NCI-H526 treated with DMSO at 0.1 percent for 48 hours (cell line): ENCODE results near the gene FCHSD2.
"Not testable (repeated sequence)": the region's sequence is repeated elsewhere in the genome, so short reads cannot be mapped to it uniquely, and the experiment has no call there.

Source experiments
- DNase-seq: peaks from one replicate; lab custom pipeline; 2025; lab: John Stamatoyannopoulos, UW

The FCHSD2 gene

DNA sequence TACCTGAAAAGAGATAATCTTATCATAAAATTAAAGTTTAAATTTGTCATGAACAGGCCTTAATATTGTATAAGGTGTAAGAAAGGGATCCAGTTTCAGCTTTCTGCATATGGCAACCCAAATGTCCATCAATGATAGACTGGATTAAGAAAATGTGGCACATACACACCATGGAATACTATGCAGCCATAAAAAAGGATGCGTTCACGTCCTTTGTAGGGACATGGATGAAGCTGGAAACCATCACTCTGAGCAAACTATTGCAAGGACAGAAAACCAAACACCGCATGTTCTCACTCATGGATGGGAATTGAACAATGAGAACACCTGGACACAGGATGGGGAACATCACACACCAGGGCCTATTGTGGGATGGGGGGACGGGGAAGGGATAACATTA, 18.2 kb downstream of the FCHSD2 start:
- not testable (repeated sequence) for DNase-seq

DNA sequence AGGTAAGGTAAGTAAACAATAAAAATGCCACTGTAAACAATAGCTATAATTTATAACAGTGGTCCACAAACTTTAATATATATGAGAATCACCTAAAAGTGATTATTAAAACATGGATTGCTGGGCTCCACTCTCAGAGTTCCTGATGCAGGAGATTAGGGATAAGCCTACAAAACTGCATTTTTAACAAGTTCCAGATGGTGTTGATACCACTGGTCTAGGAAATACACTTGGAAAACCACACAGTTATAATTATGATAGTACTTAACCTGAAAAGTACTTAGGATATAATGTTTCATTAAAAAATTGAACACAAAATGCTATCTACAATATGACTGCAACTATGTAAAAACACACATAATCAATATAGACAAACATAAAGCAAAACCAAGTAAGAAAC, 20.4 kb downstream of the FCHSD2 start:
- no peak for DNase-seq

DNA sequence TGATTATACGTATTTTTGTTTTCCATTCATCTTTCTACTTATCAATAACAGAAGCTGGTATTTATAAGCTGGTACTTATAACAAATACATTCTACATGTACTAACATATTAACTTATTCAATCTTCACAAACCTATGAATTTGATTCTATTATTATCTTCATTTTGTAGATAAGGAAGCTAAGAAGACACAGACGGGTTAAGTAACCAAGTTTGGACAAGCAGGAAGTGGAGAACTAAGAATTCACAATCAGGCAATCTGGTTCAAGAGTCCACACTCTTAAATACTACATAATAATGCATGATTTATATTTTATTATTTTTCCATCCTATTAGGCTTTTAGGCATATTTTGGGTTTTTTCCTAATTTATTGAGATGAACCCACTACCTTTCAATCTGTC, 25.0 kb downstream of the FCHSD2 start:
- DNase-seq: no peak

DNA sequence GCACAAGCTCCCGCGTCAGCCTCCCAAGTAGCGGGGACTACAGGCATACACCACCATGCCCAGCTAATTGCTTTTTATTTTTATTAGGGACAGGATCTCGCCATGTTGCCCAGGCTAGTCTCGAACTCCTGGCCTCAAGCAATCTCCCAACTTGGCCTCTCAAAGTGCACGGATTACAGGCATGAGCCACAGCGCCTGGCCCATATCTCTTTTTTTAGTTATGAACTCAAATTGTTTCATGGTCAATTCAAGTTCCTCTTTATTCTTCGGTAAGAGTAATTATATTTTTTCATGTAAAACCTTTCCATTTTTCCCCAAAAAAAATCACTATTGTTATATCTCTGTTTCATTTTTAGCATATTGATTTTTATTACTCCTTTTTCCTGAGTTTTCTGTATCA, 25.5 kb downstream of the FCHSD2 start:
- DNase-seq: no peak

DNA sequence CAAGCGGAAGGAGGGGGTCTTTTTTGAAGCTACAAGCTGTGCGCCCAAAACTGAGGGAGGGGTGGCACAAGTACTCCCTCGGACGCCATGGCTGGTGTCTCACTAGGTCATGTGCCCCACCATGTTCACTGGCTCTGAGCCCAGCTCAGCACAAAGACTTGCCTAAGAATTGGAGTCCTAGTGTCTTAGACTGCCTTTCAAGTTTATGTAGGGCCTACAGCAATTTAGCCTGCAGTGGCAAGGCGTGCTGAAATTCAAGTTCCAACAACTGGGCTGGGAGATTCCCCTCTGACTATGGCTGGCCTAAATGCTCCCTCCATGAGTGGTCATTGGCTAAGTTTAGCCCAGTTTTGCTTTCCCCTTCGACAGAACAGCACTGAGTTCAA, 27.3 kb downstream of the FCHSD2 start:
- DNase-seq: no peak

DNA sequence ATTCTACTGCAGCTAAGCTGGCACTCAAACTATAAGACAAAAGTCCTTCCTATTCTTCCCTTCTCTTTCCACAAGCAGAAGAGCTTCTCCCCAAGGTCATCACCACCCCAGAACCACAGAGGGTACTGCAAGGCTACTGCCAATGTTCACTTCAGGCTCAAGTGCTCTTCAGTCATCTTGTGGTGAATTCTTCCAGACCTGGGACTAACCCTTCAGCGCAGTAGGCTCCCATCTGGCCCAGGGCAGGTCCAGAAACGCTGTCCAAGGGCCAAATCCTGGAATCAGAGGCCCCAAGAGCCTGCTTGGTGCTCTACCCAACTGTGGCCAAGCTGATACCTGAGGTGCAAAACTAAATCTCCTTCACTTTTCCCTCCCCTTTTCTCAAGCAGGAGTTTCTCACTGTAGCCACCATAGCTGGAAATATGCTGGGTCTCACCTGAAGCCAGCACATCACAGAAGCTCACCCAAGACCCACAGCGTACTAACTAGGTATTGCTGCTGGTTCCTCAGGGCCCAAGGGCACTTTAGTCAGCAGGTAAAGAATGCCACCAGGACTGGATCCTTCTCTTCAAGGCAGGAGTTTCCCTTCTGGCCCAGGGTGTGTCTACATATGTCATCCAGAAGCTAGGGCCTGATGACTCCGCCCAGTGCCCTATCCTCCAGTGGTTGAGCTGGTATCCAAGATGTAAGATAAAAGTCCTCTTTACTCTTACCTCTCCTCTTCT, 27.8 kb downstream of the FCHSD2 start:
- DNase-seq: no peak

DNA sequence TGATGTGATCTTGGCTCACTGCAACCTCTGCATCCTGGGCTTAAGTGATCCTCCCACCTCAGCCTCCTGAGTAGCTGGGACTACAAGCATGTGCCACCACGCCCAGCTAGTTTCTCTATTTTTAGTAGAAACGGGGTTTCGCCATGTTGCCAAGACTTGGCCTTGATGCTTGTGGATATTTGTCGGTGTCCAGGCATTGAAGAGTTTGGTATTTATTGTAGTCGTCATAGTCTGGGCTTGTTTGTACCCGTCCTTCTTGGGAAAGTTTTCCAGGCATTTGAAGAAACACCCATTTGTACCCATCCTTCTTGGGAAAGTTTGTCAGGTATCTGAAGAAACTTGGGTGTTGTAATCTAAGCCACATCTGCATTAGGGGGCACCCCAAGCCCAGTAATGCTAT, 28.7 kb downstream of the FCHSD2 start:
- DNase-seq: no peak

DNA sequence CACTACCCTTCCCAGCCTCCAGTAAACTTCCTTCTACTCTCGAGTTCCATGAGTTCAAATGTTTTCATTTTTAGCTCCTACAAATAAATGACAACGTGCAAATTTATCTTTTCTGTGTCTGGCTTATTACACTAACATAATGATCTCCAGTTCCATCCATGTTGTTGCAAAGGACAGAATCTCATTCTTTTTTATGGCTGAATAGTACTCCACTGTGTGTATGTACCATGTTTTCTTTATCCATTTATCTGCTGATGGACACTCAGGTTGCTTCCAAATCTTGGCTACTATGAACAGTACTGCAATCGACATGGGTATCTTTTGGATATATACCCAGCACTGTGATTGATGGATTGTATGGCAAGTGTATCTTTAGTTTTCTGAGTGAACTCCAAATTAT, 34.5 kb downstream of the FCHSD2 start:
- DNase-seq: no peak

DNA sequence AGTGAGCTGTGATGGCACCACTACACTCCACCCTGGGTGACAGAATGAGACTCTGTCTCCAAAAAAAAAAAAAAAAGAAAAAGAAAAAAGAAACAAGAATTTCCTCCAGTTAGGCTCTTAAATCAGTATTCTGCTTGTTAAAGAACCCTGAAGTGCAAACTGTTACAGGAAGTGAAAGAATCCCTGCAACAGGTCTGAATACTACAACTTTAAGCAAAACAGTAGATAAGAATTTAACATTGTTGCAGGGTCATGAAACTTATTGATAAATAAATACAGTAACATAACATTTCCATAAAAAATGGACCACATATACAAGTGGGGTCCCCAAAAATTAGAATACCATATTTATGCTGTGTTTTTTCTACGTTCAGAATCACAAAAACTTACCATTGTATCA, 35.8 kb downstream of the FCHSD2 start:
- no peak for DNase-seq

DNA sequence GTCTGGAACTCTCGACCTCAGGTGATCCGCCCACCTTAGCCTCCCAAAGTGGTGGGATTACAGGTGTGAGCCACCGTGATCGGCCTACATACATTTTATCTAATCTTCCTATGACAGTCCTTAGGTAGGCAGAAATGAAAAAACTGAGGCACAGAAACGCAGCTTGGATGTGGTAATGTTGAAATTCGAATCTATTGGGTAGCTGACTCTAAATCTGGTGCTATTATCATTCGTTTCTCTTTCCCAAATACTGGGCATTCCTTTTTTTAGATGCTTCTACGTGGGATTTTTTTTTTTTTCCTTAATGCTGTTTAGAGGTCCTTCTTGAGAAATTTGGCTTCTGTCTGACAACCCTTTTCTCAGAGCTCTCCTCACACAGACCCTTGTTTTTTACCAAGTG, 41.5 kb downstream of the FCHSD2 start:
- no peak for DNase-seq

DNA sequence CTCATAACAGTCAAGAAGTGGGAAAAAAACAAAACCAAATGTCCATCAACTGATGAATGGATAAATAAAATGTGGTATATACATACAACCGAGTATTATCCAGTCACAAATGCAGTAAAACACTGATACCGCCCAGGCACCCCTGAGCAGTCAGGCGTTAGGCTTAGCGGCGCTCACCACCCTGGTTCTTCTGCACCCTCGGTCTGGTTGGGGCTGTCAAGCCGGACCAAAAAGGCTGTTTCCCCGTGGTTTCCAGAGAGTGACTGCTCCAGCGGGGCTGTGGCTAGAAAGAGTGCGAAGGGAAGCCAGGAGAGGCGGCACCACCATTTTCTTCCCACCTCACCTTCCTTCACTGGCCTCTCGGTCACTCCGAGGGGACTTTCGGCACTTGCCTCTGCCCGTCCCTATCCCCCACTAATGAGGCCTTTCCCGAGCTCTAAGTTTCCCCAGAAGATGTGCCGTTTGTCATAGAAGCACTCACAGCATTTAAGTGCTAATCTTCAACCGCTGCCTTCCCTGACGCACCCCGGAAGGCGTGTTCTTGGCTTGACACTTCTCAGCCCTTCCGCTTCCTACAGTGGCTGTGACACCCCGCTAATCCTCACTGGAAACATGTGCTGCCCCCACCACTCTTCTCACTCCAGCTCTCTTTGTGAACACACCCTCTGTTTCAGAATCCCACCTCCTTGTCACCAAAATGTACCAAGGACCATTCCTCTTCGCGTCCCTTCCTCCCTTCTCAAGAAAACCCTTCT, 42.4 kb downstream of the FCHSD2 start:
- DNase-seq: no peak

DNA sequence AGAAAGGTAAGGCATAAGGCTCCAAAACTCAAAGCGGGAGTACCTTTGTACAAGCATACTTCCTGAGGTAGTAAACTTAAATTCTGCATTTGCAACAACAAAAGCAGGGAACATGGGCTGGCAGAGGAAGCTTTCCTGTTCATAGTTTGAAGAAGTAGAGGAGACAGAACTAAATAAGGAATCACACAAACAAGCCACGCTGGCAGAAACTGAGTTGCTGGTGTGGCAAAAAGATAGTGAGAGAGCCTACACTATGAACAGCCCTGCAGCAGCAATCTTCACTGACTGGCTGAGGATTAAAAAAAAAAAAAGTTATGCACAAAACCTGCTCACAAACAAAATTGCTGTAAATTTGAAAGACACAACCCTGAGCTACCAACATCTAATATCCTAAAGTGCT, 46.5 kb downstream of the FCHSD2 start:
- no peak for DNase-seq

DNA sequence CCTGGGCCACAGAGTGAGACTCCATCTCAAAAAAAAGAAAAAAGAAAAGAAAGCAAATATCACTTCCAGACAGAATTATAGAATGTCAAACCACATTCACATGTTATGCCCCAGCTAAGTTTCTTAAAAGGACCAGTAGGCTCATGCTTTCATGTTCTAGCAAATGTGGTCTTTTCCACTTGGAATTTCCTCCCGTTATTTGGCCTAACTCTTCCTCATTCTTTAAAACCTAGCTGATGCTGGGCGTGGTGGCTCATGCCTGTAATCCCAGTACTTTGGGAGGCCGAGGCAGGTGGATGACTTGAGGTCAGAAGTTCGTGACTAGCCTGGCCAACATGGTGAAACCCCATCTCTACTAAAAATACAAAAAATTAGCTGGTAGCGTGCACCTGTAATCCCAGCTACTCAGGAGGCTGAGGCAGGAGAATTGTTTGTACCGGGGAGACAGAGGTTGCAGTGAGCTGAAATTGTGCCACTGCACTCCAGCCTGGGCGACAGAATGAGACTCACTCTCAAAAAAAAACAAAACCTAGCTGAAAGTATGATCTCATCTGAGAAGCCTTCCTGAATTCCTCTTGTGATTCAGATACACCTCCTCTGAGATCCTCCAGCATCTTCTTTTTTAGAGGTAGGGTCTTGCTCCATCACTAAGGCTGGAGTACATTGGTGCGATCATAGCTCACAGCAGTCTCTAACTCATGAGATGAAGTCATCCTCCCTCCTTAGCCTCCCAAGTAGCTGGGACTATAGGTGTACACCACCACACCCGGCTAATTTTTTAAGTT, 50.4 kb downstream of the FCHSD2 start:
- DNase-seq: no peak

DNA sequence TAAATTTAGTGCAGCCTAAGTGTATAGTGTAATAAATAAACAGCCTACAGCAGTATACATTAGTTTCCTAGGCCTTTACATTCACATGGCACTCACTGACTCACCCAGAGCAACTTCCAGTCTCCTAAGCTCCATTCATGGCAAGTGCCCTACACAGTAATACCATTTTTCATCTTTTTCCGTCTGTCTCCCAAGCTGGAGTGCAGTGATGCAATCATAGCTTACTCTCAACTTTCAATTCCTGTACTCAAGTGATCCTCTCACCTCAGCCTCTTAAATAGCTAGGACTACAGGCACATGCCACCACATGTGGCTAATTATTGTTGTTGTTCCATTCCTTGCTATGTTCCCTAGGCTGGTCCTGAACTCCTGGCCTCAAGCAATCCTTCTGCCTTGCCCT, 54.4 kb downstream of the FCHSD2 start:
- DNase-seq: no peak

DNA sequence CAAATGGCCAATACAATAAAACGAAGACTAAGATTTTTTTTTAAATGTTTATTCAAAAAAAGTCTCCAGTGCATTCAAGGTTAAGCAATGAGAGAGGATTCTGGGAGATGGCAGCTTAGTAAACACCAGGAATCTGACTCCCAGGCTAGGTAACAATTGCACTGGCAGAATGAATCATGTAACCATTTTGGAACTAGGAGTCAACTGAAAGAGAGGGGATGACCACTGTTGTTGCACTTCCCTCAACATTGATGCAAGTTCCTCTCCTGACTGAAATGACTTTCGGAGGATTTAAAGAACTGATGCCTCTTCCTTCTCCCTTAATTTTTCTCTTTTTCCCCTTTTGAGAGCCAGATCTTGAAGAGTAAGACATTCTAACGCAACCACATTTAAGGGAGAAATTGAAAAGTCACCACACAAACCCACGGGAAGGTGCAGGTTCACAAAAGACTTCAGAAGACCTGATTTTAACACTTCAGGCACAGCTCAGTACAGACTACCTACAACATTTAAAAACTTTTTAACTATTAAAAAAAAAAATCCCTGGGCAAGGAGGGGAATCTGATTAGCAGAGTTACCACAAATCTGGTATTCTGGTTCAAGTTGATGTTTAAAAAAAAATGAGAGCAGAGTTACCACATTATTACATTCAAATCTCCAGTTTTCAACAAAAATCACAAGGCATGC, 56.8 kb downstream of the FCHSD2 start:
- DNase-seq: no peak

DNA sequence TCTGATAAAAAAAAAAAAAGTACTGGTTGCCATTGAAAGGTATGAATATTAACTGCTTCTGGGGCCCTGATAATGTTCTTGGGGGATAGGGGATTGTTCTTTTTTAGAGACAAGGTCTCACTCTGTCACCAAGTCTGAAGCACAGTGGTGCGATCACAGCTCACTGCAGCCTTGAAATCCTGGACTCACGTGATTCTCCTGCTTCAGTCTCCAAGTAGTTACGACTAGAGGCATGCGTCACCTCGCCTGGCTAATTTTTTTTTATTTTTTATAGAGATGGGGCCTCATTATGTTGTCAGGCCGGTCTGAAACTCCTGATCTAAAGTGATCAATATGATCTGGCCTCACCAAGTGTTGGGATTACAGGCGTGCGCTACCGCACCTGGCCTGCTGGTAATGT, 63.5 kb downstream of the FCHSD2 start:
- DNase-seq: no peak

DNA sequence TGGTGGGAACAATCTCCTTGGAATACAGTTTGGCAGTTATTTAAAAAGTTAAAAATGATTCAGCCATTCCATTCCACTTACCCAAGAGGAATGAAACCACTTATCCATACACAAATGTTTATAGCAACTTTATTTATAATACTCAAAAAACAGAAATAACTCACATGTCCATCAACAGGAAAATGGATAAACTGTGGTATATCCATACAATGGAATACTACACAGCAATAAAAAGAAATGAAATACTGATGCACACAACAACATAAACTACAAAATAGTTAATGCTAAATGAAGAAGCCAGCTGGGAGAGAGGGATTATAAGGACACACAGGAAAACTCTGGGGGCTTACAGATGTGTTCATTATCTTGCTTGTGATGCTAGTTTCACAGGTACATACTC, 64.7 kb downstream of the FCHSD2 start:
- DNase-seq: no peak

DNA sequence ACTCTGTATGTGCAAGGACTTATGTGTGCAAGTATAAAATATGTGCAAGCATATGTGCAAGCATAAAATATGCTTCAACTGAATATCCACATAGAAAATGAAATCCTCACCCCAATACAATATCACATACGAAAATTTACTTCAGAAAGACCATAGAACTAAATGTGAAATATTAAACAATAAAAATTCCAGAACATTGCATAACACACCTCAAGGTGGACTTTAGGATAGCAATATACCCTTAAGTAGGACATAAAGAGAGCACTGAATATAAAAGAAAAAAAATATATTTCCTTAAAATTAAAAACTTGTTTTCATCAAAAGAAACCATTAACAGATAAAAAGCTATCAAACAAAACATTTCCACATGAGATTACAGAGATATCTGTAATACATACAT, 67.8 kb downstream of the FCHSD2 start:
- no peak for DNase-seq

DNA sequence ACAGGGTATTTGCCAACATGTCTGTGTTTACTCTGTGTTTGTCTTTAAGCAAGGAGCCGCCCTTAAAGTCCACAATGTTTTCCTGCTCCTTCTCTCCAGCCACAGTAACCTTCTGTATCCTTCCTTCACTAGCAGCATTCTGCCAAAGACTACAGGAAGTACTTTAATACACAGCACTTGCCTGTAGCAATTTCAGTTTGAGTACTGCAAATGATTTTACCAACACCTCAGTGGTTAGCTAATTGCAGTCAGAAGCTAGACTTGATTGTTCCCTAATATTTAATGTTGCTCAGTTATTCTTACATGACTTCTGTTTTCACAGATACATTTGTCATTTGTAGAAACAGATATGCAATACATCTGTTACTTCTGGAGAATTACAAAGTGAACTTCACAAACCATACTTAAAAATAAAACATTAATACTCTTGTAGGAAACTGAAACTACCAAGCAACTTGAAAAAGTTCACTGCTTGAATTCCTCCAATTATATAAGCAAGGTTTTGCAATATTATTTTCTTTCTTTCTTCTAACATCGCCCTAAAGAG, 69.1 kb downstream of the FCHSD2 start:
- DNase-seq: peak; percentile 44

DNA sequence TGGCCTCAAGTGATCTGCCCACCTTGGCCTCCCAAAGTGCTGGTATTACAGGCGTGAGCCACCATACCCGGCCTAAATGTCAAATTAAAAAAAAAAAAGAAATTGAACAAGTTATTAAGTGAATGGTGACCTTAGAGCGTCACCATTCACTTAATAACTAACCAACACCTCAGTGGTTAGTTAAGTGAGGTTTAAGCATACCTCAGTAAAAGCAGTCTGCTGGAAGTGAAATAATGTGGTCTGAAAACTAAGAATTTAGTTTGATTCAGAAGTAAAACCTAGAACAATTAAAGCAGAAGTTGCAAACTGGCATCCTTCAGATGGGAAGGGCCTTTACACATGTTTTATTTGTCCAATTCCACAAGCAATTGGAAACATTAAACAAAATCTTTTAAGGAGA, 71.5 kb downstream of the FCHSD2 start:
- no peak for DNase-seq

DNA sequence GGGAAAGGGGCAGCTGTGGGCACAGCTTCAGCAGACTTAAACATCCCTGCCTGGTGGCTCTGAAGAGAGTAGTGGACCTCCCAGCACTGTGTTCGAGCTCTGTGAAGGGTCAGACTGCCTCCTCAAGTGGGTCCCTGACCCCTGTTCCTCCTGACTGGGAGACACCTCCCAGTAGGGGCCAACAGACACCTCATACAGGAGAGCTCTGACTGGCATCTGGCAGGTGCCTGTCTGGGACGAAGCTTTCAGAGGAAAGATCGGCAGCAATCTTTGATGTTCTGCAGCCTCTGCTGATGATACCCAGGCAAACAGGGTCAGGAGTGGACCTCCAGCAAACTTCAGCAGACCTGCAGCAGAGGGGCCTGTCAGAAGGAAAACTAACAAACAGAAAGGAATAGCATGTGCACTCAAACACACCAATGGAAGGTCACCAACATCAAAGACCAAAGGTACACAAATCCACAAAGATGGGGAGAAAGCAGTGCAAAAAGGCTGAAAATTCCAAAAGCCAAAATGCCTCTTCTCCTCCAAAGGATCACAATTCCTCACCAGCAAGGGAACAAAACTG, 80.2 kb downstream of the FCHSD2 start:
- not testable (repeated sequence) for DNase-seq

DNA sequence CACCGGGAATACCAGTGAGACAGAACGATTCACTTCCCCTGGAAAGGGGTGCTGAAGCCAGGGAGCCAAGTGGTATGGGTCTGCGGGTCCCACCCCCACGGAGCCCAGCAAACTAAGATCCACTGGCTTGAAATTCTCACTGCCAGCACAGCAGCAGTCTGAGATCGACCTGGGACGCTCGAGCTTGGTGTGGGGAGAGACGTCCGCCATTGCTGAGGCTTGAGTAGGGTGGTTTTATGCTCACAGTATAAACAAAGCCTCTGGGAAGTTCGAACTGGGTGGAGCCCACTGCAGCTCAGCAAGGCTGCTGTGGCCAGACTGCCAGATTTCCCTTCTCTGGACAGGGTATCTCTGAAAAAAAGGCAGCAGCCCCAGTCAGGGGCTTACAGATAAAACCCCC, 80.7 kb downstream of the FCHSD2 start:
- DNase-seq: not testable (repeated sequence)
